DLD1 (cell line): ENCODE results near the gene TSPY3.
"Not testable (repeated sequence)": the region's sequence is repeated elsewhere in the genome, so short reads cannot be mapped to it uniquely, and the experiment has no call there.

Experiments used
- in situ Hi-C: cut with HindIII; loops from 2 replicates; pipeline ENCODE4 v1.10.0; 2017; ENCODE audit warnings: low sequenced_read_pairs

The TSPY3 gene

GRCh38 chrY:9398121-9398520 lies at the start of gene TSPY3:
TSPY3 (plus strand) TSS chrY:9398421; CDS start chrY:9398467, 46 bp downstream.
- in situ Hi-C loops: not testable (repeated sequence)

DNA sequence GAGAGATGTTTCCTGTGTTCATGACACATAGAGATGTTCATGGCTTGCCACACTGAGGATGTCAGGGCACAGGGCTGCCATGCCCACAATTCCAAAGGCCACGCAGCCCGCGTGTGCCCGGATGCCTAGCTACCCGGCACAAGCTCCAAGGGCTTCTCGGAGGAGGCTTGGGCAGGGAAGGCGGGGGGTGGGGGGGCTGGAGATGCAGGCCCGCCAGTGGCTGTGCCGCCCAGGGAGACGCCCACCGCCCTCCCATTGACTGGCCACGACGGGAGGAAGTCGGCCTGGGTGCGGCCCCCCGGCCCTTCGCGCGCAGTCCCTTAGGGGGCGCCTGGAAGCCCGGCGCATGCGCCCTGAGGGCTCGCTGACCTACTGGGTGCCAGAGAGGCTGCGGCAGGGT lies 40.7 kb upstream of the TSPY3 start, which contains the start of gene TSPY8:
TSPY8 (plus strand) TSS at position 301 of the 400 bp plus-strand sequence; CDS start at position 347, 46 bp downstream.
- in situ Hi-C loops: not testable (repeated sequence)

DNA sequence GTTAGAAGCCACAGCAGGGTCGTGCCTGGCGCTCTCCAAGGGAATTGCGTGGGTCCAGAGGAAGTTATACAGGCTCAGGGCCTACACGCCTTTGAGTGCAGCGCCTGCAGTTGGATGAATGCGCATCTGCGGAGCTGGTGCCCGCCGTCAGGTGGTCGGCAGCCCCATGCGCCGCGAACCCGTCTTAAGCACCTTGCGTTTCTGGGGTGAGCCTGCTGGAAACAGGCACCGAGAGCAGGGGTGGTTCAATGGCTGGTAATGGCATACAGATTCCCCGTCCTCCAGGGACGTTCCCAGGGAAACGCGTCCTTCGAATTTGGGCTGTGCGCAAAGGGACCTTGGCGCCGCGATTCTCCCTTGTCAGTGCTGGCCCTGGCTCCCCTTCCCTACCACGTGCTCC lies 1.7 kb upstream of the TSPY3 start:
- in situ Hi-C loops: not testable (repeated sequence)
